GF-D8 (cell line): ENCODE data around the gene CCDC9B.
A peak's percentile ranks its signal among the peaks of the same experiment; 100 is the strongest.

Experiments
- DNase-seq: peaks from one replicate; lab custom pipeline; 2025; lab: John Stamatoyannopoulos, UW

The CCDC9B gene

GRCh38 chr15:40340740-40341400 is at the start of gene CCDC9B:
Gene CCDC9B, minus strand, starts transcription at chr15:40340939. Its CDS starts 120 bp downstream, at chr15:40340819.
- DNase-seq = no peak

GRCh38 chr15:40389824-40390595 is 49.3 kb upstream of the CCDC9B start:
- DNase-seq = no peak

GRCh38 chr15:40388941-40389823 is 48.4 kb upstream of the CCDC9B start:
- DNase-seq = peak; percentile 59

- no peak for DNase-seq
Measured at GRCh38 chr15:40386480-40386879, 45.7 kb upstream of the CCDC9B start.

- peak; percentile 51 for DNase-seq
Measured at GRCh38 chr15:40382580-40383456, 42.1 kb upstream of the CCDC9B start, which contains the start of gene KNSTRN. Gene KNSTRN, plus strand, starts transcription at chr15:40382721. Its CDS starts 115 bp downstream, at chr15:40382836.

GRCh38 chr15:40381818-40382529 is 41.2 kb upstream of the CCDC9B start:
- no peak for DNase-seq

- DNase-seq = no peak
Measured at GRCh38 chr15:40380636-40381035, 39.9 kb upstream of the CCDC9B start.

- DNase-seq = no peak
Measured at GRCh38 chr15:40379853-40380252, 39.1 kb upstream of the CCDC9B start.

- no peak for DNase-seq
Measured at GRCh38 chr15:40379374-40379773, 38.6 kb upstream of the CCDC9B start.

- DNase-seq = no peak
Measured at GRCh38 chr15:40377606-40378005, 36.9 kb upstream of the CCDC9B start.

- DNase-seq = no peak
Measured at GRCh38 chr15:40372981-40373380, 32.2 kb upstream of the CCDC9B start.

- DNase-seq = no peak
Measured at GRCh38 chr15:40369971-40370370, 29.2 kb upstream of the CCDC9B start.

GRCh38 chr15:40369474-40369869 is 28.7 kb upstream of the CCDC9B start:
- no peak for DNase-seq

GRCh38 chr15:40368719-40369473 is 28.2 kb upstream of the CCDC9B start:
- DNase-seq = no peak

GRCh38 chr15:40367686-40368611 is 27.2 kb upstream of the CCDC9B start:
- peak; percentile 60 for DNase-seq

- no peak for DNase-seq
Measured at GRCh38 chr15:40367371-40367685, 26.6 kb upstream of the CCDC9B start.

- DNase-seq = no peak
Measured at GRCh38 chr15:40366457-40367370, 26.0 kb upstream of the CCDC9B start.
